Left lung (tissue), 10 donors: ENCODE measurements around the gene MCM8. TPM values are rescaled to one million over a fixed set of nuclear protein-coding genes. Genes with fewer than 3 reads are reported as not detected.

Source experiments
- ATAC-seq: fragments of 200-7000 bp; cut with Tn5 transposase; one replicate; pipeline ENCODE4 v1.9.1; 2020; ENCODE audit warnings: moderate library complexity
- DNase-seq, 4 donors: peaks; one replicate each; pipeline ENCODE4 v3.0.0-alpha.2; 2013 to 2020
- H3K27ac ChIP-seq, 2 donors: fragments of 200-600 bp; sonication (generic) in 1 of 2; one replicate each; pipeline versions ENCODE4 v1.5.0 to v1.8.0; 2020 to 2021
- H3K27me3 ChIP-seq, 2 donors: fragments of 200-600 bp; sonication (generic) in 1 of 2; one replicate each; pipeline versions ENCODE4 v1.5.0 to v1.8.0; 2020 to 2021
- H3K36me3 ChIP-seq, 2 donors: fragments of 200-600 bp; sonication (generic) in 1 of 2; one replicate each; pipeline versions ENCODE4 v1.5.0 to v1.8.0; 2020 to 2021
- H3K4me1 ChIP-seq, 2 donors: fragments of 200-600 bp; one replicate each; pipeline ENCODE4 v1.8.0; 2021
- H3K4me3 ChIP-seq, 2 donors: fragments of 200-600 bp; sonication (generic) in 1 of 2; one replicate each; pipeline versions ENCODE4 v1.5.0 to v1.8.0; 2020 to 2021; ENCODE audit warnings: mild to moderate bottlenecking in 1 of 2
- H3K9me3 ChIP-seq, 2 donors: fragments of 200-600 bp; sonication (generic) in 1 of 2; one replicate each; pipeline versions ENCODE4 v1.5.0 to v1.8.0; 2020 to 2021
- intact Hi-C, 2 donors: fragments of 100-400 bp; cut with DNase I; formaldehyde crosslinking; loops; one replicate each; pipeline versions ENCODE4 v1.11.2 to v1.14.2; 2022
- polyA plus RNA-seq, 6 donors: library from polyadenylated mRNA; unstranded; fragments of 120-200 nt; gene quantifications; one replicate each; pipeline ENCODE4 v1.2.1, GENCODE V29; 2013; ENCODE audit not compliant: insufficient read length in 6 of 6
- total RNA-seq, 2 donors: library from RNA; stranded (reverse); fragmentation: NEBNext Ultra II Directional; extraction: Animal tissue kit (Norgen Biotek cat#: 25700); gene quantifications; one replicate each; pipeline ENCODE4 v1.2.1, GENCODE V29; 2021
- TF ChIP-seq, protein P1 (sequence below), 2 donors: fragments of 200-600 bp; sonication (generic) in 1 of 2; IDR thresholded peaks; one replicate each; pipeline versions ENCODE4 v1.5.0 to v1.8.0; 2021; ENCODE audit warnings: antibody characterized with exemption in 2 of 2
- donor health status: DM: no; HTN: yes; CAD: no.
- donor health status: DM: no; HTN: no; CAD: no.

MCM8 gene
- total and polyA plus RNA-seq, 8 donors, result 6.4 to 20.2 (median 15.3) TPM

- no peaks in the 10 kb centered on the region for H3K4me1 ChIP-seq
- no peak for DNase-seq
- TF ChIP-seq, protein P1, sequence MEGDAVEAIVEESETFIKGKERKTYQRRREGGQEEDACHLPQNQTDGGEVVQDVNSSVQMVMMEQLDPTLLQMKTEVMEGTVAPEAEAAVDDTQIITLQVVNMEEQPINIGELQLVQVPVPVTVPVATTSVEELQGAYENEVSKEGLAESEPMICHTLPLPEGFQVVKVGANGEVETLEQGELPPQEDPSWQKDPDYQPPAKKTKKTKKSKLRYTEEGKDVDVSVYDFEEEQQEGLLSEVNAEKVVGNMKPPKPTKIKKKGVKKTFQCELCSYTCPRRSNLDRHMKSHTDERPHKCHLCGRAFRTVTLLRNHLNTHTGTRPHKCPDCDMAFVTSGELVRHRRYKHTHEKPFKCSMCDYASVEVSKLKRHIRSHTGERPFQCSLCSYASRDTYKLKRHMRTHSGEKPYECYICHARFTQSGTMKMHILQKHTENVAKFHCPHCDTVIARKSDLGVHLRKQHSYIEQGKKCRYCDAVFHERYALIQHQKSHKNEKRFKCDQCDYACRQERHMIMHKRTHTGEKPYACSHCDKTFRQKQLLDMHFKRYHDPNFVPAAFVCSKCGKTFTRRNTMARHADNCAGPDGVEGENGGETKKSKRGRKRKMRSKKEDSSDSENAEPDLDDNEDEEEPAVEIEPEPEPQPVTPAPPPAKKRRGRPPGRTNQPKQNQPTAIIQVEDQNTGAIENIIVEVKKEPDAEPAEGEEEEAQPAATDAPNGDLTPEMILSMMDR (IDR thresholded peaks at IDR 0.05), result no peak
- ATAC-seq, result no peak
- H3K36me3 ChIP-seq, result peaks cover 0 to 9% of the 10 kb centered on the region in 2 donors
- no peaks in the 10 kb centered on the region for H3K27me3 ChIP-seq
- intact Hi-C loops, result no loop called here
- no peaks in the 10 kb centered on the region for H3K9me3 ChIP-seq
- H3K4me3 ChIP-seq, result no peak overlapping the region
- H3K27ac ChIP-seq, result no peak overlapping the region
Measured at GRCh38 chr20:5932796-5933195, 17.7 kb upstream of the MCM8 start.

DNA sequence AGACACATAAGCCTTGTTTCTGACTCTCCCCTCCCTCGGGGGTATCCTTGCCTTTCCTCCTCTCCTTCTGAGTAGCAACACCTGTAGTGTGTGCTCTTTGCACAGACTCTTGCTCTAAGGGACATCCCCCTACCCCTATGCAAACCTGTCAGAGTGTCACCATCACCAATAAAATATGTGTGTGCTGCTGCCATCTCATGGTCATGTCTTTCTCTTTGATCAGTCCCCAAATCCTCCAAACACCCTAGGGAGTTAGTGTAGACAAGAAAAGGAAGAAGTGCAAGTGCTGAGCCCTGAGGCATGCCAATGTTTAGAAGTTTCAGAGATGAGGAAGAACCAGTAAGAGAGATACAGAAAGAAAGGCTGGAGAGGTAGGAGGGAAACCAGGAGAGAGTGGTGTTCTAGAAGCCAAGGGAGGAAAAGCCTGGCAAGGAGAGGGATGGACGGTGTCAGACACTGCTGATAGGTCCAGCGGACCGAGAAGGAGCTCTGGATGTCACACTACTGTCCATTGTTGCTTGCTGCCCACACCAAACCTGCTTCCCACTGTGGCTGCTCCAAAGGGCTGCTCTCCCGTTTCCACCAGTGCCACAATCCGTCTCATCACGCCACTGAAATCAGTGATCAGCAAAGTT lies 16.5 kb upstream of the MCM8 start:
- H3K4me1 ChIP-seq, result no peaks in the 10 kb centered on the region
- H3K9me3 ChIP-seq, result no peaks in the 10 kb centered on the region
- no peak for DNase-seq
- H3K27ac ChIP-seq, result no peak overlapping the region
- no peak overlapping the region for H3K4me3 ChIP-seq
- intact Hi-C loops, result no loop called here
- H3K36me3 ChIP-seq, result peaks cover 0 to 20% of the 10 kb centered on the region in 2 donors
- H3K27me3 ChIP-seq, result no peaks in the 10 kb centered on the region
- TF ChIP-seq, protein P1 (IDR thresholded peaks at IDR 0.05), result no peak
- ATAC-seq, result no peak

DNA sequence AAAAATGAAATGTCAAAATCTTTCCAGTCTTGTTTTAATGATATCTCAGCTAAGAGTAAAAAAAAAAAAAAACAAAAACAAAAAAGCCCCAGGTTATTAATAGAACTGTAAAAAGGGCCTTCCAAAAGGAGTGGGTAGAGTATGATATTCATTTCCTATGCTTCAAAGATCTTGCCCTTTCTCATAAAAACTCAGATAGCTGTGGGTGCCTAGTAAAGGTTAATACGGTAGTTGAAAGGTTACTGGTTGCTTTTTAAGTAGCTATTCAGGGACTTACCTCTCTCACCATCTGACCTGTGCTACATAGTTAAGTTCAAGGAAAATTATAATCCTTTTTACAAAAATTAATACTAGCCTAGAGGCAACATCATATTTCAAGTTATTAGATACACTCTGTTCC lies 15.1 kb upstream of the MCM8 start:
- intact Hi-C loops, result no loop called here
- Histone ChIP-seq H3K36me3 (peaks cover 0 to 35% of the 10 kb centered on the region in 2 donors), H3K27me3 (no peaks in the 10 kb centered on the region), H3K4me3 (no peak overlapping the region), H3K27ac (no peak overlapping the region), H3K9me3 (no peaks in the 10 kb centered on the region), H3K4me1 (no peaks in the 10 kb centered on the region)
- TF ChIP-seq, protein P1 (IDR thresholded peaks at IDR 0.05), result no peak
- DNase-seq, result no peak
- no peak for ATAC-seq

GRCh38 chr20:5936238-5936637 lies 14.2 kb upstream of the MCM8 start:
- no peak overlapping the region for H3K27ac ChIP-seq
- DNase-seq, result no peak
- intact Hi-C loops, result no loop called here
- ATAC-seq, result no peak
- H3K4me3 ChIP-seq, result no peak overlapping the region
- H3K27me3 ChIP-seq, result no peaks in the 10 kb centered on the region
- no peaks in the 10 kb centered on the region for H3K4me1 ChIP-seq
- TF ChIP-seq, protein P1 (IDR thresholded peaks at IDR 0.05), result no peak
- no peaks in the 10 kb centered on the region for H3K9me3 ChIP-seq
- peaks cover 0 to 43% of the 10 kb centered on the region in 2 donors for H3K36me3 ChIP-seq

DNA sequence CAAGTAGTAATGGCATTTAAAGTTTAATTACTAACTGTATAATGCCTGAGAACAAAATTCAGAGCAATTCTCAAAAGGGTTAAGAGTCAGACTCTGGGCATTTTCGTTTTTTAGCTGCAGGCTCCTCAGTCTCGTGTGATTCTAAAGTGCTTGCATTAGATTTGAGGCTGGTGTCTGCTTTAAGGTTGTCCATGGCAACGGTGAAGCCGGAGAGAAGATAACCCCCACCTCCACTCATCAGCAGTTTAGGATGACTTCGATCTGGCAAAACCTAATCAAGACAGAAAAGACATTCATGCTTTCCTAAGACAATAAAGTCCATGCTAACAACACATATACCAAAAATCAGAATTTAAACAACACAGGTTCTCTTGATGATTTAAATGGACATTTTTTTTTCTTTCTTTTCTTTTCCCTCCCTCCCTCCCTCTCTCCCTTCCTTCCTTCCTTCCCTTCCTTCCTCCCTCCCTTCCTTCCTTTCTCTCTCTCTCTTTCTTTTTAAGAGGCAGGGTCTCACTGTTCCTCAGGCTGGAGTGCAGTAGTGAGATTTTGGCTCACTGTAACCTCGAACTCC lies 11.9 kb upstream of the MCM8 start:
- ATAC-seq (no peak), DNase-seq (no peak)
- TF ChIP-seq, protein P1 (IDR thresholded peaks at IDR 0.05), result no peak
- intact Hi-C loops, result no loop called here
- no peaks in the 10 kb centered on the region for H3K27me3 ChIP-seq
- peaks cover 0 to 66% of the 10 kb centered on the region in 2 donors for H3K36me3 ChIP-seq
- H3K9me3 ChIP-seq, result no peaks in the 10 kb centered on the region
- no peak overlapping the region for H3K27ac ChIP-seq
- H3K4me1 ChIP-seq, result no peaks in the 10 kb centered on the region
- no peak overlapping the region for H3K4me3 ChIP-seq
